ENCODE data around the gene CBX2.

The CBX2 gene

DNA sequence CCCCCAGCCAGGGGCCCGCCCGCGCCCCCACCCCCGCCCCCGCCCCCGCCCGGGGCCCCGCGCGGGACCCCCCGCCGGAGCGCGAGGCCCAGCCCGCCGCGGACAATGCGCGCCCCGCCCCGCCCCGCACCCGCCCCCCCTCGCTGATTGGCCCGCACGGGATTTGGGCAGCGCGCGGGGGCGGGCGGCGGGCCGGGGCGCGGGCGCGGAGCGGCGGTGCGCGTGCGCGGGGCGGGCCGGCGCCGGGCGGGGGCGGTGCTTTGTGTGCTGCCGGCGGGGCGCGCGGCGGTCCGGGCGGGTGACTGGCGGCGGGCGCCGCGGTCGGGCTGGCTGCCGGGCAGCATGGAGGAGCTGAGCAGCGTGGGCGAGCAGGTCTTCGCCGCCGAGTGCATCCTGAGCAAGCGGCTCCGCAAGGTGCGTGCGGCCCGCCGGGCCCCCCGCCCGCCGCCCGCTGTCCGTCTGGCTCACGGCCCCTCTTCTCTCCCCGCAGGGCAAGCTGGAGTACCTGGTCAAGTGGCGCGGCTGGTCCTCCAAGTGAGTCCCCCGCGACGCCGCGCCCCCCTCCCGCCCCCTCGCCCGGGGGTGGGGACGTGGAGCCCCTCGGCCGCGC, at the start of gene CBX2:
Gene CBX2 (plus strand): TSS at position 255 of the 610 bp plus-strand sequence. CDS start 88 bp downstream, at position 343.
- Histone ChIP-seq H3K4me1 (ENCODE audit: control insufficient read depth, insufficient read depth, low read length) (no peaks in the 10 kb centered on the region), H3K36me3 (ENCODE audit: control insufficient read depth, insufficient read depth, low read length) (no peaks in the 10 kb centered on the region), H3K4me3 (ENCODE audit: low read length) (peak within 1 kb of the TSS; percentile 56), H3K27me3 (ENCODE audit: control insufficient read depth, insufficient read depth, low read length) (peaks cover 28% of the 10 kb centered on the region), H3K27ac (ENCODE audit: low read depth, low read length) (no peak within 1 kb of the TSS), H3K9ac (ENCODE audit: low read length) (no peak within 1 kb of the TSS)

DNA sequence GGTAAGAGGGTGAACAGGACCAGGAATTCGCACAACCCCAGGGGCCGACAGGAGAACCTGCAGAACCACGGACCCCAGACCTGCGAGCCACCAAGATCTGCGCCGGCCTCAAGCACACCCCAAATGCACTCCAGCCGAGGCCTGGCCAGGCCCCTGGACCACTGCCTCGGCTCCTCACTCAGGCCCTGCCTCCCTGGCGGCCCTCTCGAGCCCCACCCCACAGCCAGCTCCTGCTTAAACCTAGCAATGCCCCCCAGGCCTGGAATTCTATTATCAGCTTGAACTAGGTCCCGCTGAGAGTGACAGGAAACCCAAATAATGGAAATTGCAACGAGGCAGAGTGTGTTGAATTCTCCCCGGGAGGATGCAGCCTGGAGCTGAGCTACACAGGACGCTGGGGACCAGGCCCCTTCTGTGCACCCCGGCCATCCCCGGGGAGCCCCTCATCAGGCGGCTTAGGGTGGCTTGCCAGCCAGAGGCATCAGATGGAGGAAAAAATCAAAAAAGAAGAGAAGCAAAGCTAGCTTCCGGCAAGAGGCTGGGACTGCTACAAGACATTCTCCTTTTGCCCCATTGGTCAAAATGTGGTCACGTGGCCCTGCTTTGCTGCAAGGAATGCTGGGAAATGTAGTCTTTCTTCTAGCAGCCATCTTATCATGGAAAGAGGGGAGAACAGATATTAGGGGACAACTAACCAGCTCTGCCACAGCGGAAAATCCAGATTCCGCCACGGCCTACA, 49.6 kb upstream of the CBX2 start:
- H3K4me1 ChIP-seq (ENCODE audit: control insufficient read depth, insufficient read depth, low read length): no peaks in the 10 kb centered on the region
- H3K4me3 ChIP-seq (ENCODE audit: low read length): peak overlapping the region; percentile 44
- no peak overlapping the region for H3K9ac ChIP-seq (ENCODE audit: low read length)
- H3K36me3 ChIP-seq (ENCODE audit: control insufficient read depth, insufficient read depth, low read length): no peaks in the 10 kb centered on the region
- no peaks in the 10 kb centered on the region for H3K27me3 ChIP-seq (ENCODE audit: control insufficient read depth, insufficient read depth, low read length)
- no peak overlapping the region for H3K27ac ChIP-seq (ENCODE audit: low read depth, low read length)

DNA sequence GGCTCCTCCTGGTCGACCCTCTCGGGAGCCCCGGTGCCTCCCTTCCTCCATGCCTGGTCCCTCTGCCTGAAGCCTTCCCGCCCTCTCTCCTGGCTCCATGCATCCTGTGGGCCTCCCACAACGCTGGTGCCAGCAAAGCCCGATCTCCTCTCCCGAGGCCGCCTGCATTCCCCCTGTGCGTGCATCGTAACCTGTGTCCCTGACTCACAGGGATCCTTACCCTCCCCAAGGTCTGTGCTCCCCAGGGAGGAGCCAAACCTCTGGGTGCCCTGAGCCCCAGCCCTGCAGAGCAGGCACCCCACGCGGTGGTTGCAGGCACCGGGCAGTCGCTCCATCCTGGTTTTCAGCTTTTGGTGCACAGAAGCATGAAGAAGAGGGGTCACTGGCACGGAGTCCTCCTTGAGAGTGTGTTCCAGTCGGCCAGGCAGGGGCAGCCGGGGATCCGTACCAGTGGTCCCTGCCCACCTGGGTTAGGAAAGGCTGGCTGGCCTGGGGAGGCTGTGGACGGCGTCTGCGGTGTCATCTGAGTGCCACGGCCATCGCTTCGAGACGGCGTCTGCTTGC, 49.0 kb upstream of the CBX2 start:
- Histone ChIP-seq H3K36me3 (ENCODE audit: control insufficient read depth, insufficient read depth, low read length) (no peaks in the 10 kb centered on the region), H3K9ac (ENCODE audit: low read length) (no peak overlapping the region), H3K27me3 (ENCODE audit: control insufficient read depth, insufficient read depth, low read length) (no peaks in the 10 kb centered on the region), H3K27ac (ENCODE audit: low read depth, low read length) (no peak overlapping the region), H3K4me3 (ENCODE audit: low read length) (peak overlapping the region; percentile 44), H3K4me1 (ENCODE audit: control insufficient read depth, insufficient read depth, low read length) (no peaks in the 10 kb centered on the region)

DNA sequence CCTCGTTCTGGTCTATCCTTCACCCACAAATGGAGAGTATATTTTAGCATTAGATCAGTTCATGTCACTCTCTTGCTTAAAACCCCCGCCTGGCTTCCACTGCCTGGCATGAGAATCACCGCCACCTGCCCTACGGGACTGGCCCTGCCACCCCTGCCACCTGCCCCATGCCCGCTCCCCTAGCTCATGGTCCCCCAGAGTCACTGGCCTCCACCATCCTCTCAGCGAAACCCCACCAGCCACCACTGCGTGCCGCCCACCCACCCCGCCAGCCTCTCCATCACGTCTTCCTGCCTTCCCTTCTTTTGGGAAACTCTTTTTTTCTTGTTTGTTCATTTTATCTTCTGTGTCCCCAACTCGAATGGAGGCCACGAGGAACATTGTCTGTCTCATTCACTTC, 48.2 kb upstream of the CBX2 start:
- Histone ChIP-seq H3K36me3 (ENCODE audit: control insufficient read depth, insufficient read depth, low read length) (no peaks in the 10 kb centered on the region), H3K9ac (ENCODE audit: low read length) (no peak overlapping the region), H3K27me3 (ENCODE audit: control insufficient read depth, insufficient read depth, low read length) (no peaks in the 10 kb centered on the region), H3K4me1 (ENCODE audit: control insufficient read depth, insufficient read depth, low read length) (no peaks in the 10 kb centered on the region), H3K4me3 (ENCODE audit: low read length) (no peak overlapping the region), H3K27ac (ENCODE audit: low read depth, low read length) (no peak overlapping the region)

DNA sequence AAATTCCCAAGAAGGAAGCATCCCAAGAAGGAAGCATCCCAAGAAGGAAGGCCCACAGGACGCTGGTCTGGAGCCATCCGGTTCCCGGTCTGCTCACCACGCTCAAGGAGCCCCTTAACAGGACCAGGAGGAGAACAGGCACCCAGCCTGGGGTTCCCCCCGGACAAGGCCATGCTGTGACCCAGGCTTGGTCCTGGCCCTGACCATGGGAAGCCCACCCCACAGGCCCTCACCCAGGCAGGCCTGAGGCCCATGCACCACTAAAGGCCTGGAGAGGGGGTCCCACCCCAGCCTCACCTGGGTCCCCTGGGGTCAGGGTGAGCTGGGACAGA, 47.5 kb upstream of the CBX2 start:
- Histone ChIP-seq H3K27me3 (ENCODE audit: control insufficient read depth, insufficient read depth, low read length) (no peaks in the 10 kb centered on the region), H3K27ac (ENCODE audit: low read depth, low read length) (no peak overlapping the region), H3K36me3 (ENCODE audit: control insufficient read depth, insufficient read depth, low read length) (no peaks in the 10 kb centered on the region), H3K9ac (ENCODE audit: low read length) (no peak overlapping the region), H3K4me3 (ENCODE audit: low read length) (no peak overlapping the region), H3K4me1 (ENCODE audit: control insufficient read depth, insufficient read depth, low read length) (no peaks in the 10 kb centered on the region)

DNA sequence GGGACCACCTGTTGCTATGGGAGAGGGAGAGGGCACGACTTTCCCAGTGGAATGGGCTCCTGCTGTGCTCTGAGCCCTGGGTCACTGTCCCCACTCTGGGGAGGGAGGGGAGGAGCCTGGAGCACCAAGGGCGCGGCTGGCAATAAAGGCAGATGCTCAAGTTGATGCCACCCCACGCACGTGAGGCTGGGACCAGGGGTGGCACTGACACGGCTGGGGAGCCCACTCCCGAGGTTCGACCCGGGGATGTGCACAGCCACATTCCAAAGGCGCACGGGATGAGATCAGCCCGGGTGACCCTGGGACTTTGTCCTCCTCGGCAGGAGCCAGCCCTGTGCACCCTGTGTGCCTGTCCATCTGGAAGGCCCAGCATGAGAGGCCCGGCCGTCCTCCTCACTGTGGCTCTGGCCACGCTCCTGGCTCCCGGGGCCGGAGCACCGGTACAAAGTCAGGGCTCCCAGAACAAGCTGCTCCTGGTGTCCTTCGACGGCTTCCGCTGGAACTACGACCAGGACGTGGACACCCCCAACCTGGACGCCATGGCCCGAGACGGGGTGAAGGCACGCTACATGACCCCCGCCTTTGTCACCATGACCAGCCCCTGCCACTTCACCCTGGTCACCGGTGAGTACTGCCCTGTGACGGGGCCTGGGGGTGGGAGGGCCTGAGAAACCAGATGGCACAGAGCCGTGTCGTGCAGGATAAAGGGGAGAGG, 47.0 kb upstream of the CBX2 start, which contains the start of gene ENPP7:
Gene ENPP7 (plus strand): TSS at position 175 of the 715 bp plus-strand sequence. CDS start 197 bp downstream, at position 372.
- H3K4me3 ChIP-seq (ENCODE audit: low read length): no peak within 1 kb of the TSS
- no peaks in the 10 kb centered on the region for H3K36me3 ChIP-seq (ENCODE audit: control insufficient read depth, insufficient read depth, low read length)
- H3K27ac ChIP-seq (ENCODE audit: low read depth, low read length): no peak within 1 kb of the TSS
- no peaks in the 10 kb centered on the region for H3K4me1 ChIP-seq (ENCODE audit: control insufficient read depth, insufficient read depth, low read length)
- no peak within 1 kb of the TSS for H3K9ac ChIP-seq (ENCODE audit: low read length)
- no peaks in the 10 kb centered on the region for H3K27me3 ChIP-seq (ENCODE audit: control insufficient read depth, insufficient read depth, low read length)

DNA sequence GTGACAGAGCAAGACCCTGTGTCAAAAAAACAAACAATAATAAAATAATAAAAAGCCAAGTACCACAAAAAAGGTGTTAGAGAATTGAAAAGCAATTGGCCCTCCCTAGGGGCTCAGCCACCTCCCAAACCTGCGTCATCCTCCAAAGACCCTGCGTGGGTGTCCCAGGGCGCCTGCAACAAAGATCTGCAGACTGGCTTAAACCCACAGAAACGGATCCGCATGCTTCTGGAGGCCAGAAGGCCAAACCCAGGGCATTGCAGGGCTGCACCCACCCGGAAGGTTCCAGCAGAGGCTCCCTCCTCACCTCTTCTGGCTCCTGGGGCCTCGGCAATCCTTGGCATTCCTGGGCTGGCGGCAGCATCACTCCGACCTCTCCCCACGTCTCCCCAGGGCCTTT, 45.7 kb upstream of the CBX2 start:
- Histone ChIP-seq H3K4me1 (ENCODE audit: control insufficient read depth, insufficient read depth, low read length) (no peaks in the 10 kb centered on the region), H3K4me3 (ENCODE audit: low read length) (peak overlapping the region; percentile 52), H3K36me3 (ENCODE audit: control insufficient read depth, insufficient read depth, low read length) (no peaks in the 10 kb centered on the region), H3K27me3 (ENCODE audit: control insufficient read depth, insufficient read depth, low read length) (no peaks in the 10 kb centered on the region), H3K9ac (ENCODE audit: low read length) (no peak overlapping the region), H3K27ac (ENCODE audit: low read depth, low read length) (no peak overlapping the region)

DNA sequence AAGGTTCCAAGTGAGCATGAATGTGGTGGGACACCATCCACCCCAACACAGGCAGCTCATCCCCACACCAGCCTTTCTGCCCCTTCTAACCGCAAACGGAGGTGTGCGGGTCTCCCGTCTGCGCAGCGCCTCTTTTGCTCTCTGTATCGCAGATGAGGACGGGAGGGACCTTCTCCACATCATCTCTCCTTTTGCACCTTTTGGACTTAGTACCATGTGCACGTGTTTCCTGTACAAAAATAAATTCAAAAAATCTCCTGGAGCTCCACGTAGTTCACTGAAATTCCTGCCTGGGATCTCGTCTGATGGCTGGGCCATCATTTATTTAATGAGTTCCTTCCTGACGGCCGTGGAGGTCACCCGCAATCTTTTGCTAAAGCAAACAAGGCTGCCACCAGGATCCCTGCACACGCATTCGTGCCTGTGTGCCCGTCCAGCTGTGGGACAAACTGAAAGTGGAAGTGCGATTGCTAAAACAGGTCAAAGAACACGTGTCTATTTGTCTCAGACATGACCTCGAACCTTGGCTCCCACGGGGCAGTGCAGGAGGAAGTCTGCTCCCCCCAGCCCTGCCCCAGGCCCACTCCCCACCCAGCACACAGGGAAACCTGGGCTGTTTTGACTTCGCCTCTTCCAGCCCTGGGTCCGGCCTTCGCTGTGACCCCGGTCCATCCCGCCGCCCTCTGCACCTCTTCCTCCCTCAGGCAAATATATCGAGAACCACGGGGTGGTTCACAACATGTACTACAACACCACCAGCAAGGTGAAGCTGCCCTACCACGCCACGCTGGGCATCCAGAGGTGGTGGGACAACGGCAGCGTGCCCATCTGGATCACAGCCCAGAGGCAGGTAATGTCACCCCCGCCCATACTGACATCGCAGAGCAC, 44.9 kb upstream of the CBX2 start:
- no peak overlapping the region for H3K27ac ChIP-seq (ENCODE audit: low read depth, low read length)
- H3K4me1 ChIP-seq (ENCODE audit: control insufficient read depth, insufficient read depth, low read length): no peaks in the 10 kb centered on the region
- no peak overlapping the region for H3K9ac ChIP-seq (ENCODE audit: low read length)
- no peaks in the 10 kb centered on the region for H3K36me3 ChIP-seq (ENCODE audit: control insufficient read depth, insufficient read depth, low read length)
- peaks cover 3% of the 10 kb centered on the region for H3K27me3 ChIP-seq (ENCODE audit: control insufficient read depth, insufficient read depth, low read length)
- peak overlapping the region; percentile 52 for H3K4me3 ChIP-seq (ENCODE audit: low read length)

DNA sequence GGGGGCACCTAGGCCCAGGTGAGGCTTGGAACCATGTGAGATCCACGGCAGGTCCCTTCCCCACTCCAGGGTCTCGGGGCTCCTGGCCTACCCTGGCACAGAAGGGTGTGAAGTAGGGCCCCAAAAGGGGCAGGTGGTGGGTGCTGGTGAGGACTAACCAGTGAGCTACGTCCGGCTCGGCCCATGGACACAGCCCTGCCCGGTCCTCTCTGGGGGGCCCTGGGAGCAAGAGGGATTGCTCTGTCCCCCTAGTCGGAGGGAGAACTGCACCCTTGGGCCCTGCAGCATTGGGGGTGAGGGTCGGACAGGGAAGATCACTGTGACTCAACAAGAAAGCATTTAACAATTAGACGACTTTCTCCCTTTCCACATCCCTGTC, 44.3 kb upstream of the CBX2 start:
- H3K36me3 ChIP-seq (ENCODE audit: control insufficient read depth, insufficient read depth, low read length): no peaks in the 10 kb centered on the region
- no peak overlapping the region for H3K9ac ChIP-seq (ENCODE audit: low read length)
- no peaks in the 10 kb centered on the region for H3K4me1 ChIP-seq (ENCODE audit: control insufficient read depth, insufficient read depth, low read length)
- H3K4me3 ChIP-seq (ENCODE audit: low read length): peak overlapping the region; percentile 0
- H3K27ac ChIP-seq (ENCODE audit: low read depth, low read length): no peak overlapping the region
- peaks cover 4% of the 10 kb centered on the region for H3K27me3 ChIP-seq (ENCODE audit: control insufficient read depth, insufficient read depth, low read length)

DNA sequence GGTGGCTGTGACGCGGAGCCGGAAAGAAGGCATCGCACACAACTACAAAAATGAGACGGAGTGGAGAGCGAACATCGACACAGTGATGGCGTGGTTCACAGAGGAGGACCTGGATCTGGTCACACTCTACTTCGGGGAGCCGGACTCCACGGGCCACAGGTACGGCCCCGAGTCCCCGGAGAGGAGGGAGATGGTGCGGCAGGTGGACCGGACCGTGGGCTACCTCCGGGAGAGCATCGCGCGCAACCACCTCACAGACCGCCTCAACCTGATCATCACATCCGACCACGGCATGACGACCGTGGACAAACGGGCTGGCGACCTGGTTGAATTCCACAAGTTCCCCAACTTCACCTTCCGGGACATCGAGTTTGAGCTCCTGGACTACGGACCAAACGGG, 42.9 kb upstream of the CBX2 start:
- Histone ChIP-seq H3K36me3 (ENCODE audit: control insufficient read depth, insufficient read depth, low read length) (no peaks in the 10 kb centered on the region), H3K4me1 (ENCODE audit: control insufficient read depth, insufficient read depth, low read length) (no peaks in the 10 kb centered on the region), H3K4me3 (ENCODE audit: low read length) (no peak overlapping the region), H3K27me3 (ENCODE audit: control insufficient read depth, insufficient read depth, low read length) (peaks cover 6% of the 10 kb centered on the region), H3K27ac (ENCODE audit: low read depth, low read length) (no peak overlapping the region), H3K9ac (ENCODE audit: low read length) (no peak overlapping the region)

DNA sequence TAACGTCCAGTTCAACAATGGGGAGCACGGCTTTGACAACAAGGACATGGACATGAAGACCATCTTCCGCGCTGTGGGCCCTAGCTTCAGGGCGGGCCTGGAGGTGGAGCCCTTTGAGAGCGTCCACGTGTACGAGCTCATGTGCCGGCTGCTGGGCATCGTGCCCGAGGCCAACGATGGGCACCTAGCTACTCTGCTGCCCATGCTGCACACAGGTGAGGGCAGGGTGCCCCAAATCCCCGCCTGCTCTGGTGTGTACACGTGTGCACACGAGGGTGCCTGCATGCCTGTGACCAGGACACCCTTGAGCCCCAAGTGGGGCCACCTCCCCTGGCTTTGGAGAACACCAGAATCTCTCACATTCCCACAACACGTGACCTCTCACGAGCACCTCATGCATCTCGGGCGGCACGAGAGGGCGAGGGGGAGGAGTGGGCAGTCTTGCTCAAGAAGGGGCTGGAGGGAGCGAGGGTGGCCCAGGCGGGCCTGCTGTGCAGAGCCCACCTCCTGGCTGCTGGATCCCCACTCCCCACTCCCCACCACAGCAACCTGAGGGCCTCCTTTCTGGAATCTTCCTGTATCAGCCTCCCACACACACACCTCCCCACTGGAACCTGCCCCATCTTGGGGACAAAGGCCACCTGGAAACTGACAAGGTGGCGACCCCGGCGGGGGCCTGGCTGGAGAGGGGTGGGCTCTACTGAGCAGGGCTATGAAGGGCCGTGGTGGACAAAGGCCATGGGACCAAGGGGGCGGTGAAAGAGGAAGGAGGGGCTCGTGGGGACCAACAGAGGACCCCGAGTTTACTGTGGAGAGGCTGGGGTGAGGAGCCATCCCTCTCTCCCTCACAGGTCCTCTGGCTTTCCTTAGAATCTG, 40.7 kb upstream of the CBX2 start:
- Histone ChIP-seq H3K36me3 (ENCODE audit: control insufficient read depth, insufficient read depth, low read length) (no peaks in the 10 kb centered on the region), H3K27ac (ENCODE audit: low read depth, low read length) (no peak overlapping the region), H3K4me3 (ENCODE audit: low read length) (no peak overlapping the region), H3K27me3 (ENCODE audit: control insufficient read depth, insufficient read depth, low read length) (peaks cover 11% of the 10 kb centered on the region), H3K4me1 (ENCODE audit: control insufficient read depth, insufficient read depth, low read length) (no peaks in the 10 kb centered on the region), H3K9ac (ENCODE audit: low read length) (no peak overlapping the region)

Measured in rectal smooth muscle tissue (tissue), 1 donor.